Common myeloid progenitor, CD34-positive (primary cell): Measurements from ENCODE around the gene MACROH2A2. TPM values are rescaled to one million over a fixed set of nuclear protein-coding genes. Genes with fewer than 3 reads are reported as not detected.

Experiments
- CTCF ChIA-PET: fragments of 350-600 bp; sonication (Branson Sonifier 250); formaldehyde crosslinking; loops from one replicate; lab custom pipeline; 2021; ENCODE audit warnings: antibody characterized with exemption; lab: Charles Lee
- POLR2A ChIA-PET: fragments of 350-600 bp; sonication (Branson Sonifier 250); formaldehyde crosslinking; loops from one replicate; lab custom pipeline; 2021; ENCODE audit warnings: antibody characterized with exemption; lab: Charles Lee
- DNase-seq, 3 donors: peaks; one replicate each; pipeline versions ENCODE4 v3.0.0 to v3.0.0-alpha.2; 2013
- H3K27ac ChIP-seq, 2 experiments: 1 replicate in 1 of 2; 2 replicates in 1 of 2; pipeline ENCODE4 v1.7.0; 2013; ENCODE audit warnings: inconsistent platforms in 2 of 2, low read length in 2 of 2, mild to moderate bottlenecking in 2 of 2, low read depth in 1 of 2, moderate library complexity in 1 of 2; ENCODE audit not compliant: severe bottlenecking in 2 of 2, insufficient read depth in 1 of 2, poor library complexity in 1 of 2
- H3K27me3 ChIP-seq, 5 experiments: replicated peaks in 2 of 5; 1 replicate in 3 of 5; 2 replicates in 2 of 5; pipeline versions ENCODE4 v1.6.1 to v1.7.0; 2013; ENCODE audit warnings: low read length in 4 of 5, mild to moderate bottlenecking in 2 of 5, moderate library complexity in 2 of 5, inconsistent platforms in 1 of 5; ENCODE audit not compliant: insufficient read depth in 5 of 5, control insufficient read depth in 4 of 5
- H3K36me3 ChIP-seq, 4 experiments: 1 replicate in 2 of 4; 2 replicates in 2 of 4; pipeline versions ENCODE4 v1.6.1 to v1.7.0; 2013; ENCODE audit warnings: low read length in 3 of 4, control low read depth in 1 of 4, mild to moderate bottlenecking in 1 of 4; ENCODE audit not compliant: control insufficient read depth in 4 of 4, insufficient read depth in 4 of 4
- H3K4me1 ChIP-seq, 4 experiments: 1 replicate in 3 of 4; 2 replicates in 1 of 4; pipeline versions ENCODE4 v1.6.1 to v1.7.1; 2013; ENCODE audit warnings: low read length in 3 of 4, mild to moderate bottlenecking in 3 of 4, control low read depth in 1 of 4, inconsistent platforms in 1 of 4, moderate library complexity in 1 of 4; ENCODE audit not compliant: control insufficient read depth in 4 of 4, insufficient read depth in 4 of 4; ENCODE audit errors: control extremely low read depth in 1 of 4
- H3K4me3 ChIP-seq, 7 experiments: 1 replicate in 4 of 7; 2 replicates in 3 of 7; pipeline versions ENCODE4 v1.5.1 to v1.7.0; 2013; ENCODE audit warnings: mild to moderate bottlenecking in 7 of 7, low read length in 6 of 7, moderate library complexity in 6 of 7, inconsistent platforms in 2 of 7, low read depth in 2 of 7, control low read depth in 1 of 7; ENCODE audit not compliant: insufficient read depth in 4 of 7, control insufficient read depth in 1 of 7; ENCODE audit errors: extremely low read depth in 1 of 7
- H3K9me3 ChIP-seq, 5 experiments: 1 replicate in 4 of 5; 2 replicates in 1 of 5; pipeline versions ENCODE4 v1.6.1 to v1.7.1; 2013; ENCODE audit warnings: low read length in 4 of 5, mild to moderate bottlenecking in 2 of 5, inconsistent platforms in 1 of 5, low read depth in 1 of 5, moderate library complexity in 1 of 5; ENCODE audit not compliant: control insufficient read depth in 4 of 5, insufficient read depth in 2 of 5; ENCODE audit errors: control extremely low read depth in 1 of 5
- WGBS: methylation state at CpG from one replicate; pipeline ENCODE4 v1.1.5; 2013; ENCODE audit not compliant: insufficient coverage; 5-methylcytosine and 5-hydroxymethylcytosine counted together
- polyA plus RNA-seq: library from polyadenylated mRNA; unstranded; fragments of 120-200 nt; gene quantifications from one replicate; pipeline ENCODE4 v1.2.1, GENCODE V29; 2013

Gene MACROH2A2
- 4.6 TPM for polyA plus RNA-seq

DNA sequence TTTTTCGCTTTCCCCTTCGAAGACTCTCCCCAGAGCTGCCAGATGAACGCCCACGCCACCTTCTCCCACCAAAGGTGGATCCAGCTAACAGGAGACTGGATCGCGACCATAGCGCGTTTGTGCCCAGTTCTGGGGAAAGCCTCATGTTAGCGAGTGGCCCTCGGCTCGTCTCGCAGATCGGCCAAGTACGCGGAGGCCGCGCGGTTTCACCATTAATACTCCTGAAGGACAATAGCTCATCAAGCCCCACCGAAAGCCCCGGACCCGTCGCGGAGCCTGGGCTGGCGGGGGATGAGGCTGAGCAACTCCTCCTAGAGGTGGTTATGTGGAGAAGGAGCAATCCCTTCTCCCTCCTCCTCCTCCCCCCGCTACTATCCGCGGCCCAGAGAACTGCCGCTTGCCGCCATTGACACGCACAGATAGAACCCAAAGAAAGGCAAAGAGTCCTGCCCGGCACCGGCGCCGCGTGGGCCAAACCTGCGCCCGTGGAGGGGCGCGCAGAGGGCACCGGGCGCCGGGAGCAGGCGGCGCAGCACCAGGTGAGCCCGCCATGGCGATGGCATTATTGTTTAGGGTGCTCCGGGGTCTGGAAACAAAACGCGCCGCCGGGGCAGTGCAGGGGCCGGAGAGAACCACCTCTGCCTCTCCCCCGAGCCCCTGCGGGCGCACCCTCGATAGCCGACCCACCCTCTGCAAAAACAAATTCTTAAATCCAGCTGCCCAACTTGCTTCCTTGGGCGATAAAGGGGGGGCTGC, at the start of gene MACROH2A2:
Gene MACROH2A2, plus strand, starts transcription at position 385 of the 756 bp plus-strand sequence. CDS start 22,813 bp downstream, outside the sequence.
- no peak within 1 kb of the TSS for H3K27ac ChIP-seq
- peaks cover 0 to 1% (median 0%) of the 10 kb centered on the region in 5 experiments for H3K9me3 ChIP-seq
- WGBS = 0% methylated on average over 38 of the region's 58 CpGs
- ChIA-PET CTCF (interaction anchor here (1.2 to 1.6 kb wide), 2 partner anchors 89 to 91 kb away, joined by 3 read pairs; no protein-coding TSS in a partner anchor), POLR2A (no interaction called here)
- peaks cover 11 to 44% (median 14%) of the 10 kb centered on the region in 5 experiments for H3K27me3 ChIP-seq
- peak within 1 kb of the TSS; percentile 62 to 80 (median 76) for H3K4me3 ChIP-seq
- H3K4me1 ChIP-seq = peaks cover 0 to 16% (median 13%) of the 10 kb centered on the region in 4 experiments
- DNase-seq = peak; percentile 43 to 62 (median 48)
- H3K36me3 ChIP-seq = no peaks in the 10 kb centered on the region

- H3K36me3 ChIP-seq = no peaks in the 10 kb centered on the region
- no peak overlapping the region for H3K4me3 ChIP-seq
- ChIA-PET CTCF (interaction anchor here (1.2 kb wide), 1 partner anchor 49 kb away, joined by 3 read pairs; no protein-coding TSS in a partner anchor), POLR2A (no interaction called here)
- no peak overlapping the region for H3K27ac ChIP-seq
- peaks cover 0 to 9% (median 0%) of the 10 kb centered on the region in 5 experiments for H3K27me3 ChIP-seq
- 98% methylated on average over 8 of the region's 9 CpGs for WGBS
- peaks cover 0 to 8% (median 0%) of the 10 kb centered on the region in 5 experiments for H3K9me3 ChIP-seq
- H3K4me1 ChIP-seq = no peaks in the 10 kb centered on the region
- DNase-seq = no peak
Observed at GRCh38 chr10:70007116-70007820, 45.4 kb upstream of the MACROH2A2 start.

DNA sequence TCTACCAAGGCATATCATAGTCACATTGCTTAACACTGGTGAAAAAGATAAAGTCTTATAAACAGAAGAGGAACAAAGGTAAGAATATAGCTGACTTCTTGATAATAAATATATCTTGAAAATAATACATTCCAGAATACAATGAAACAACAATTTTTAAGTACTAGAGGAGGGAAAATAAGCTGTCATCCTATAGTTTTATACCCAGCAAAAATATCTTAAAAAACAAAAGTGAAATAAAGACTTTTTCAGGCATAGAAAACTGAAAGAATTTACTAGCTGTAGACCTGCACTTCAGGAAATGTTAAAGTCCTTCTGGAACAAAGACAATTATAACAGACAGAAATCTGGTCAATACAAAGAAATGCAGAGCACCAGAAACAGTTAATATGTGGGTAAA, 21.4 kb upstream of the MACROH2A2 start:
- ChIA-PET POLR2A (no interaction called here), CTCF (no interaction called here)
- no peaks in the 10 kb centered on the region for H3K4me1 ChIP-seq
- H3K4me3 ChIP-seq = no peak overlapping the region
- no peak overlapping the region for H3K27ac ChIP-seq
- H3K27me3 ChIP-seq = peaks cover 0 to 9% (median 0%) of the 10 kb centered on the region in 5 experiments
- H3K9me3 ChIP-seq = peaks cover 0 to 13% (median 4%) of the 10 kb centered on the region in 5 experiments
- H3K36me3 ChIP-seq = no peaks in the 10 kb centered on the region
- DNase-seq = no peak

GRCh38 chr10:70032667-70033289, 19.9 kb upstream of the MACROH2A2 start:
- ChIA-PET CTCF (interaction anchor here (0.9 kb wide), 1 partner anchor 75 kb away, joined by 3 read pairs; no protein-coding TSS in a partner anchor), POLR2A (no interaction called here)
- WGBS = 93% methylated on average over 3 of the region's 5 CpGs
- H3K4me3 ChIP-seq = no peak overlapping the region
- H3K27ac ChIP-seq = no peak overlapping the region
- H3K27me3 ChIP-seq = peaks cover 0 to 9% (median 0%) of the 10 kb centered on the region in 5 experiments
- no peaks in the 10 kb centered on the region for H3K36me3 ChIP-seq
- peaks cover 0 to 13% (median 4%) of the 10 kb centered on the region in 5 experiments for H3K9me3 ChIP-seq
- no peaks in the 10 kb centered on the region for H3K4me1 ChIP-seq
- no peak for DNase-seq

GRCh38 chr10:70034232-70034631, 18.4 kb upstream of the MACROH2A2 start:
- POLR2A ChIA-PET = no interaction called here
- H3K27ac ChIP-seq = no peak overlapping the region
- peaks cover 0 to 17% (median 4%) of the 10 kb centered on the region in 5 experiments for H3K9me3 ChIP-seq
- no peaks in the 10 kb centered on the region for H3K4me1 ChIP-seq
- DNase-seq = peak in 1 of 3 donors; percentile 2
- WGBS = 26% methylated on average over 4 of the region's 4 CpGs
- CTCF ChIA-PET = no interaction called here
- peaks cover 0 to 9% (median 0%) of the 10 kb centered on the region in 5 experiments for H3K27me3 ChIP-seq
- H3K4me3 ChIP-seq = no peak overlapping the region
- H3K36me3 ChIP-seq = no peaks in the 10 kb centered on the region

DNA sequence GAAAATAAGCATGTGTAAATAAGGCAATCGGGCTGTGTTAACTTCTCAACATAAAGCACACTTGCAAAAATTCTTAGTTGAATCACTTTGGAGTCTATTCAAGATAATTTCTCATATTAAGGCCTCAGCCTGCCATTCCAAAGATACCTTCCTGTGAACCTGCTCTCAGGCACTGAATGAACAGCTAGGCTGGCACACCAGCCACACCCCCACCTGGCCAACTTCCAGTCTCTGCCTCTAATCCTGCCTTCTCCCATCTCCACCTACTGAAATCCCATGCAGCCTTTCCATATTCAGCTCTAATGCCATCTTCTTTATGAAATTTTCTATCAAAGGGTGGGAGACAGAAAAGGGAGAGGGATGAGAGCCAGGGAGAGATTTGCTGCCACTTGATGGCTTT, 17.1 kb upstream of the MACROH2A2 start:
- Histone ChIP-seq H3K4me3 (no peak overlapping the region), H3K27ac (no peak overlapping the region), H3K27me3 (peaks cover 0 to 9% (median 0%) of the 10 kb centered on the region in 5 experiments), H3K9me3 (peaks cover 0 to 19% (median 4%) of the 10 kb centered on the region in 5 experiments), H3K4me1 (no peaks in the 10 kb centered on the region), H3K36me3 (no peaks in the 10 kb centered on the region)
- no peak for DNase-seq
- CTCF ChIA-PET = no interaction called here
- POLR2A ChIA-PET = no interaction called here
- no CpG with 5 or more reads among the region's 1 CpG for WGBS
